ENCODE data around the gene APOO. TPM values are rescaled to one million over a fixed set of nuclear protein-coding genes. Genes with fewer than 3 reads are reported as not detected.

APOO gene
- total RNA-seq, 1 experiment from 2014 or later = 42.3 TPM

GRCh38 chrX:23849241-23849640, 58.5 kb downstream of the APOO start:
- Histone ChIP-seq H3F3A (ENCODE audit: insufficient read depth, low read depth) (no peaks in the 10 kb centered on the region), H3K27ac (no peak overlapping the region), H3K79me2 (ENCODE audit: low read depth) (no peaks in the 10 kb centered on the region), H3K4me1 (replicated peaks; ENCODE audit: insufficient read depth) (0 out of 2 replicates have a peak, but pooled peaks cover 7% of the 10 kb centered on the region), H3K4me2 (no peak overlapping the region), H3K9me2 (ENCODE audit: insufficient read depth) (no peaks in the 10 kb centered on the region), H2AFZ (no peak overlapping the region), H3K9me3 (ENCODE audit: insufficient read depth, low read depth) (no peaks in the 10 kb centered on the region), H3K4me3 (no peak overlapping the region), H4K20me1 (ENCODE audit: insufficient read depth) (no peaks in the 10 kb centered on the region), H3K27me3 (ENCODE audit: insufficient read depth, low read depth) (no peaks in the 10 kb centered on the region), H3K36me3 (ENCODE audit: low read depth) (no peaks in the 10 kb centered on the region)
- ChIA-PET POLR2A (ENCODE audit: unreplicated experiment) (no interaction called here), CTCF (no interaction called here)
- DNase-seq = no peak
- TF ChIP-seq EZH2 (IDR thresholded peaks at IDR 0.05; ENCODE audit: low read depth) = no peak
- intact Hi-C loops (cut with micrococcal nuclease; ENCODE audit: unreplicated experiment) = no loop called here
- no TSS peak for BruUV-seq (replicated peaks)

DNA sequence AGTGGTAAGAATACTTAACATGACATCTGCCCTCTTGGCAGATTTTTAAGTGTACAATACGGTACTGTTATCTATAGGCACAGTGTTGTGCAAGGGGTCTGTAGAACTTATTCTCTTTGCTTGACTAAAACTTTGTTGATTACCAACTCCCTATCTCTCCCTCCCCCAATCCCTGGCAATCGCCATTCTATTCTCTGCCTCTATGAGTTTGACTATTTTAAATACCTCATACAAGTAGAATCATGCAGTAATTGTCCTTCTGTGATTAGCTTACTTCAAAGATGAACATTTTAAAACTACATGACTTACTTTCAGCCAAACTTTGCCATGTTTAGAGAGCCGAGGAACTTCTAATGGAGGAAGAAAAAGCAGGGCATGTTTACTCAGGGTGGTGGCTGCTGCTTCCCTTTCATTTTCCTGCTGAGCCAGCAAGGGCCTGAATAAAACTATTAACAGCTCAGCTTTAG, 62.4 kb downstream of the APOO start:
- intact Hi-C loops (cut with micrococcal nuclease; ENCODE audit: unreplicated experiment) = no loop called here
- H4K20me1 ChIP-seq (ENCODE audit: insufficient read depth) = no peaks in the 10 kb centered on the region
- TF ChIP-seq, protein P1, sequence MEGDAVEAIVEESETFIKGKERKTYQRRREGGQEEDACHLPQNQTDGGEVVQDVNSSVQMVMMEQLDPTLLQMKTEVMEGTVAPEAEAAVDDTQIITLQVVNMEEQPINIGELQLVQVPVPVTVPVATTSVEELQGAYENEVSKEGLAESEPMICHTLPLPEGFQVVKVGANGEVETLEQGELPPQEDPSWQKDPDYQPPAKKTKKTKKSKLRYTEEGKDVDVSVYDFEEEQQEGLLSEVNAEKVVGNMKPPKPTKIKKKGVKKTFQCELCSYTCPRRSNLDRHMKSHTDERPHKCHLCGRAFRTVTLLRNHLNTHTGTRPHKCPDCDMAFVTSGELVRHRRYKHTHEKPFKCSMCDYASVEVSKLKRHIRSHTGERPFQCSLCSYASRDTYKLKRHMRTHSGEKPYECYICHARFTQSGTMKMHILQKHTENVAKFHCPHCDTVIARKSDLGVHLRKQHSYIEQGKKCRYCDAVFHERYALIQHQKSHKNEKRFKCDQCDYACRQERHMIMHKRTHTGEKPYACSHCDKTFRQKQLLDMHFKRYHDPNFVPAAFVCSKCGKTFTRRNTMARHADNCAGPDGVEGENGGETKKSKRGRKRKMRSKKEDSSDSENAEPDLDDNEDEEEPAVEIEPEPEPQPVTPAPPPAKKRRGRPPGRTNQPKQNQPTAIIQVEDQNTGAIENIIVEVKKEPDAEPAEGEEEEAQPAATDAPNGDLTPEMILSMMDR (conservative IDR thresholded peaks at IDR 0.05) = no peak
- no peak for TF ChIP-seq EZH2 (IDR thresholded peaks at IDR 0.05; ENCODE audit: low read depth)
- H3K79me2 ChIP-seq (ENCODE audit: low read depth) = no peaks in the 10 kb centered on the region
- no peak overlapping the region for H3K27ac ChIP-seq
- no peak overlapping the region for H3K4me3 ChIP-seq
- no TSS peak for BruUV-seq (replicated peaks)
- no peaks in the 10 kb centered on the region for H3K9me2 ChIP-seq (ENCODE audit: insufficient read depth)
- DNase-seq = no peak
- ChIA-PET POLR2A (ENCODE audit: unreplicated experiment) (interaction anchor here (0.6 to 0.8 kb wide), 2 partner anchors 12 to 23 kb away, joined by 3 to 6 read pairs; no protein-coding TSS in a partner anchor), CTCF (no interaction called here)
- H3K4me1 ChIP-seq (replicated peaks; ENCODE audit: insufficient read depth) = 0 out of 2 replicates have a peak, but pooled peaks cover 7% of the 10 kb centered on the region
- no peaks in the 10 kb centered on the region for H3K36me3 ChIP-seq (ENCODE audit: low read depth)
- H2AFZ ChIP-seq = no peak overlapping the region
- no peaks in the 10 kb centered on the region for H3K27me3 ChIP-seq (ENCODE audit: insufficient read depth, low read depth)
- no peak overlapping the region for H3K4me2 ChIP-seq
- no peaks in the 10 kb centered on the region for H3K9me3 ChIP-seq (ENCODE audit: insufficient read depth, low read depth)
- H3F3A ChIP-seq (ENCODE audit: insufficient read depth, low read depth) = no peaks in the 10 kb centered on the region

- BruUV-seq (replicated peaks) = no TSS peak
- H3K27ac ChIP-seq = no peak overlapping the region
Observed at GRCh38 chrX:23844502-23845138, 63.1 kb downstream of the APOO start.

More at GRCh38 chrX:23844502-23845138, 63.1 kb downstream of the APOO start:
- Histone ChIP-seq H3K36me3 (ENCODE audit: low read depth) (no peaks in the 10 kb centered on the region), H3K79me2 (ENCODE audit: low read depth) (no peaks in the 10 kb centered on the region), H4K20me1 (ENCODE audit: insufficient read depth) (no peaks in the 10 kb centered on the region), H3K4me3 (no peak overlapping the region), H3K9me2 (ENCODE audit: insufficient read depth) (no peaks in the 10 kb centered on the region), H3K9me3 (ENCODE audit: insufficient read depth, low read depth) (no peaks in the 10 kb centered on the region), H3F3A (ENCODE audit: insufficient read depth, low read depth) (no peaks in the 10 kb centered on the region), H3K4me2 (no peak overlapping the region), H3K4me1 (replicated peaks; ENCODE audit: insufficient read depth) (0 out of 2 replicates have a peak, but pooled peaks cover 7% of the 10 kb centered on the region), H3K27me3 (ENCODE audit: insufficient read depth, low read depth) (no peaks in the 10 kb centered on the region), H2AFZ (no peak overlapping the region)
- TF ChIP-seq EZH2 (IDR thresholded peaks at IDR 0.05; ENCODE audit: low read depth) = no peak
- TF ChIP-seq, protein P1 (conservative IDR thresholded peaks at IDR 0.05) = no peak
- CTCF ChIA-PET = no interaction called here
- intact Hi-C loops (cut with micrococcal nuclease; ENCODE audit: unreplicated experiment) = no loop called here
- DNase-seq = no peak
- POLR2A ChIA-PET (ENCODE audit: unreplicated experiment) = interaction anchor here (0.8 kb wide), 1 partner anchor 13 kb away, joined by 6 read pairs; no protein-coding TSS in a partner anchor

Data from PC-9 (cell line).